KMS-11 (cell line): ENCODE results near the gene HIVEP1.
"Not testable (repeated sequence)": the region's sequence is repeated elsewhere in the genome, so short reads cannot be mapped to it uniquely, and the experiment has no call there.

ENCODE experiments used
- H2AFZ ChIP-seq: fragments of 200-600 bp; sonication (generic); 2 replicates; pipeline ENCODE4 v1.6.1; 2016; ENCODE audit warnings: antibody characterized with exemption, mixed run types, low read depth
- H3K27ac ChIP-seq: fragments of 200-600 bp; sonication (generic); 2 replicates; pipeline ENCODE4 v1.6.1; 2016; ENCODE audit warnings: mild to moderate bottlenecking, mixed run types
- H3K27me3 ChIP-seq: fragments of 200-600 bp; sonication (generic); 2 replicates; pipeline ENCODE4 v1.6.1; 2017; ENCODE audit warnings: mild to moderate bottlenecking, low read depth, mixed run types, moderate library complexity; ENCODE audit not compliant: insufficient read depth
- H3K36me3 ChIP-seq: fragments of 200-600 bp; sonication (generic); 2 replicates; pipeline ENCODE4 v1.6.1; 2017; ENCODE audit warnings: mild to moderate bottlenecking, mixed run types; ENCODE audit not compliant: insufficient read depth
- H3K4me1 ChIP-seq: fragments of 200-600 bp; sonication (generic); 2 replicates; pipeline ENCODE4 v1.6.1; 2016; ENCODE audit warnings: mild to moderate bottlenecking, low read depth, mixed run types; ENCODE audit not compliant: poor library complexity, severe bottlenecking
- H3K4me2 ChIP-seq: fragments of 200-600 bp; sonication (generic); 2 replicates; pipeline ENCODE4 v1.7.0; 2016; ENCODE audit warnings: mild to moderate bottlenecking, mixed run types
- H3K4me3 ChIP-seq: fragments of 200-600 bp; sonication (generic); IDR thresholded peaks from 2 replicates; pipeline ENCODE4 v1.6.1; 2017; ENCODE audit warnings: low read depth, low read length, mixed read lengths; ENCODE audit not compliant: insufficient read depth
- H3K79me2 ChIP-seq: fragments of 200-600 bp; sonication (generic); 2 replicates; pipeline ENCODE4 v1.6.1; 2016; ENCODE audit warnings: low read depth, mixed run types; ENCODE audit not compliant: insufficient read depth
- H3K9ac ChIP-seq: fragments of 200-600 bp; sonication (generic); 2 replicates; pipeline ENCODE4 v1.6.1; 2016; ENCODE audit warnings: mild to moderate bottlenecking, mixed run types
- H4K20me1 ChIP-seq: fragments of 200-600 bp; sonication (generic); 2 replicates; pipeline ENCODE4 v1.6.1; 2016; ENCODE audit warnings: mild to moderate bottlenecking, mixed run types; ENCODE audit not compliant: insufficient read depth
- TF ChIP-seq, protein P1 (sequence below): fragments of 200-600 bp; sonication (generic); conservative IDR thresholded peaks from 2 replicates; pipeline ENCODE4 v1.6.1; 2017; ENCODE audit warnings: low read depth, mild to moderate bottlenecking, antibody characterized with exemption, low read length, moderate library complexity, mixed read lengths

HIVEP1 gene

DNA sequence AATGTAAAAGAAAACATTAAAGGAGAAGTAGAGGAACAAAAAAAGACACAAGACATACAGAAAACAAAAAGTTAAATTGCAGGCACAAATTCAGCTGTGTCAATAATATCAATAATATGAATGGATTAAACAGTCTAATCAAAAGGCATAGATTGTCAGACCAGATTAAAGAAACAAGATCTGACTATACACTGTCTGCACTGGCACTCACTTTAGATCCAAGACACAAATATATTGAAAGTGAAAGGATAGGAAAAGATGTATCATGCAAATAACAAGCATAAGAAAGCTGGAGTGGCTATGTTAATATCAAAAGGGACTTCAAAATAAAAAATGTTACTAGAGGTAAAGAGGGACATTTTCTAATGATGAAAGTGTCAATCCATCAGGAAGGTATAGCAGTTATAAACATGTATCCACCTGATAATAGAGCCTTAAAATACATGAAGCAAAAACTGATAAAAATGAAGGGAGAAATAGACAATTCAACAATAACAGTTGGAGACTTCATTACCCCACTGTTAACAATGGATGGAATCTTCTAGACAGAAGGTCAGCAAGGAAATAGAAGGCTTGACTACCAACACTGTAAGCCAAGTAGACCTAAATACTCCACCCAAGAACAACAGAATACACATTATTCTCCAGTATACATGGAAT, 89.7 kb downstream of the HIVEP1 start:
- Histone ChIP-seq H3K4me2 (no peak overlapping the region), H3K4me3 (no peak overlapping the region), H4K20me1 (no peaks in the 10 kb centered on the region), H3K79me2 (peaks cover 9% of the 10 kb centered on the region; the same call in 1 of the 2 replicates), H3K27me3 (no peaks in the 10 kb centered on the region), H3K36me3 (no peaks in the 10 kb centered on the region), H3K4me1 (peaks cover 34% of the 10 kb centered on the region), H3K9ac (no peak overlapping the region), H2AFZ (no peak overlapping the region), H3K27ac (no peak overlapping the region)
- TF ChIP-seq, protein P1, sequence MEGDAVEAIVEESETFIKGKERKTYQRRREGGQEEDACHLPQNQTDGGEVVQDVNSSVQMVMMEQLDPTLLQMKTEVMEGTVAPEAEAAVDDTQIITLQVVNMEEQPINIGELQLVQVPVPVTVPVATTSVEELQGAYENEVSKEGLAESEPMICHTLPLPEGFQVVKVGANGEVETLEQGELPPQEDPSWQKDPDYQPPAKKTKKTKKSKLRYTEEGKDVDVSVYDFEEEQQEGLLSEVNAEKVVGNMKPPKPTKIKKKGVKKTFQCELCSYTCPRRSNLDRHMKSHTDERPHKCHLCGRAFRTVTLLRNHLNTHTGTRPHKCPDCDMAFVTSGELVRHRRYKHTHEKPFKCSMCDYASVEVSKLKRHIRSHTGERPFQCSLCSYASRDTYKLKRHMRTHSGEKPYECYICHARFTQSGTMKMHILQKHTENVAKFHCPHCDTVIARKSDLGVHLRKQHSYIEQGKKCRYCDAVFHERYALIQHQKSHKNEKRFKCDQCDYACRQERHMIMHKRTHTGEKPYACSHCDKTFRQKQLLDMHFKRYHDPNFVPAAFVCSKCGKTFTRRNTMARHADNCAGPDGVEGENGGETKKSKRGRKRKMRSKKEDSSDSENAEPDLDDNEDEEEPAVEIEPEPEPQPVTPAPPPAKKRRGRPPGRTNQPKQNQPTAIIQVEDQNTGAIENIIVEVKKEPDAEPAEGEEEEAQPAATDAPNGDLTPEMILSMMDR: no peak

DNA sequence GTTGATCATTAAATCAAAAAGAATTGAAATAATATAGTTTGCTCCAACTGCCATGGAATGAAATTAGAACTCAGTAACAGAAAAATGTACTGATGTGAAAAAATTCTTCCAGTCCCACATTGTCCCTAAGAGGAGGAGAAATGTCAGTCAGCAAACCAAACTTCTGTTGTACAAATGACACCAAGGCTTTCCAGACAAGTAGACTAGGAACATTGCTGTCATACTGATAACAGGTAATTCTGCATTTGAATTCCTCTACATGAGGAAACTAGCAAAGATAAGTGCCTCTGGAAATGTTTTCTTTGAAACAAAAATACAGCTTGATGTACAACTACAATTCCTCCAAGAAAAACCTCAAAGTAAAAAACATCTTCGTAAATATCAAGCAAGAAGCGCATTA, 90.2 kb downstream of the HIVEP1 start:
- Histone ChIP-seq H3K4me2 (no peak overlapping the region), H3K4me1 (peaks cover 40% of the 10 kb centered on the region), H4K20me1 (no peaks in the 10 kb centered on the region), H3K79me2 (peaks cover 14% of the 10 kb centered on the region; the same call in 1 of the 2 replicates), H3K27ac (no peak overlapping the region), H3K36me3 (no peaks in the 10 kb centered on the region), H3K9ac (no peak overlapping the region), H3K4me3 (no peak overlapping the region), H3K27me3 (no peaks in the 10 kb centered on the region), H2AFZ (no peak overlapping the region)
- TF ChIP-seq, protein P1: no peak

- Histone ChIP-seq H3K9ac (no peak overlapping the region), H3K4me2 (no peak overlapping the region), H3K36me3 (no peaks in the 10 kb centered on the region), H3K4me1 (peaks cover 42% of the 10 kb centered on the region), H3K27me3 (no peaks in the 10 kb centered on the region), H3K79me2 (peaks cover 20% of the 10 kb centered on the region; the same call in 1 of the 2 replicates), H2AFZ (no peak overlapping the region), H4K20me1 (no peaks in the 10 kb centered on the region), H3K27ac (no peak overlapping the region), H3K4me3 (no peak overlapping the region)
- TF ChIP-seq, protein P1: no peak
These were observed 91.0 kb downstream of the HIVEP1 start for GRCh38 chr6:12103158-12103557.

DNA sequence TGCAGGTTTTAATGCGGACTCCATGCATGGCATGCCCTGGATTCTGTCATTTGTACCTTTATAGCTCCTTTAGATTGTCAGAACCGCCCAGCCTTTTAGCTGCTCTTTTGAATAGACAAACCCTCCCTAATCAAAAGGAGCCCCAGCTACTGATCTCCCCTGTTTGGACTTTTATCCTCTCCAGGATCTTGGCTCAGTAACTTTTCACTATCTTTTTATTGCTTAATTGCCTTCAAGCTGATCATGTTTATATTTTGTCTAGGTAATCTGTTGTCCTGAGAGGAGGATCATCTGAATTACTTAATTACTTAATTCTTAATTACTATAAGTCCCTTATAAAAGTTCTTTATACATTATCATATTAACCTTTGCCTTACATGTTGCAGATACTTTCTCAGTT, 93.2 kb downstream of the HIVEP1 start:
- peaks cover 20% of the 10 kb centered on the region; the same call in 1 of the 2 replicates for H3K79me2 ChIP-seq
- H3K27ac ChIP-seq: no peak overlapping the region
- H2AFZ ChIP-seq: no peak overlapping the region
- H3K27me3 ChIP-seq: no peaks in the 10 kb centered on the region
- no peak overlapping the region for H3K4me2 ChIP-seq
- TF ChIP-seq, protein P1: no peak
- H3K36me3 ChIP-seq: no peaks in the 10 kb centered on the region
- no peak overlapping the region for H3K9ac ChIP-seq
- no peak overlapping the region for H3K4me3 ChIP-seq
- H4K20me1 ChIP-seq: no peaks in the 10 kb centered on the region
- H3K4me1 ChIP-seq: peaks cover 58% of the 10 kb centered on the region

GRCh38 chr6:12108376-12108775, 96.3 kb downstream of the HIVEP1 start:
- not testable (repeated sequence) for H4K20me1 ChIP-seq, H3K4me3 ChIP-seq, H3K27me3 ChIP-seq, H3K9ac ChIP-seq, H3K27ac ChIP-seq, H3K4me2 ChIP-seq, H2AFZ ChIP-seq, H3K36me3 ChIP-seq
- Histone ChIP-seq H3K4me1 (peaks cover 64% of the 10 kb centered on the region), H3K79me2 (peaks cover 35% of the 10 kb centered on the region; the same call in 1 of the 2 replicates)
